Activated B cell treated with CpG ODN at 0.5 μM for 24 hours (primary cell): ENCODE data around the gene FUBP3. TPM values are rescaled to one million over a fixed set of nuclear protein-coding genes. Genes with fewer than 3 reads are reported as not detected.
"Not testable (repeated sequence)": the region's sequence is repeated elsewhere in the genome, so short reads cannot be mapped to it uniquely, and the experiment has no call there.

Source experiments
- ATAC-seq: fragments of 200-7000 bp; cut with Tn5 transposase; one replicate; pipeline ENCODE4 v1.10.0; 2021; ENCODE audit warnings: low read depth, mild to moderate bottlenecking, moderate library complexity
- CTCF ChIA-PET: fragments of 350-600 bp; sonication (Branson Sonifier 250); formaldehyde crosslinking; loops from one replicate; lab custom pipeline; 2021; ENCODE audit warnings: antibody characterized with exemption; lab: Charles Lee
- POLR2A ChIA-PET: fragments of 350-600 bp; sonication (Branson Sonifier 250); formaldehyde crosslinking; loops from one replicate; lab custom pipeline; 2021; ENCODE audit warnings: antibody characterized with exemption; lab: Charles Lee
- DNase-seq: peaks from one replicate; pipeline ENCODE4 v3.0.0; 2022
- H3K27ac Mint-ChIP-seq: one replicate; pipeline ENCODE4 v1.8.0; 2020; ENCODE audit warnings: mixed read lengths
- H3K27me3 Mint-ChIP-seq: one replicate; pipeline ENCODE4 v1.8.0; 2021; ENCODE audit warnings: mixed read lengths
- H3K36me3 Mint-ChIP-seq: one replicate; pipeline ENCODE4 v1.8.0; 2021; ENCODE audit warnings: low read depth, mixed read lengths
- H3K4me1 Mint-ChIP-seq: one replicate; pipeline ENCODE4 v1.8.0; 2021; ENCODE audit warnings: mixed read lengths
- H3K4me3 Mint-ChIP-seq: one replicate; pipeline ENCODE4 v1.8.0; 2020; ENCODE audit warnings: mild to moderate bottlenecking, mixed read lengths
- H3K9me3 Mint-ChIP-seq: one replicate; pipeline ENCODE4 v1.8.0; 2020; ENCODE audit warnings: mixed read lengths
- CTCF ChIP-seq: fragments of 200-600 bp; IDR thresholded peaks from one replicate; pipeline ENCODE4 v1.8.0; 2022; ENCODE audit warnings: antibody characterized with exemption, mild to moderate bottlenecking
- intact Hi-C: fragments of 100-400 bp; cut with micrococcal nuclease; formaldehyde crosslinking; loops from one replicate; pipeline ENCODE4 v1.15.1; 2024
- total RNA-seq: library from RNA; stranded (reverse); gene quantifications from 2 replicates; pipeline ENCODE4 v1.2.3, GENCODE V29; 2022

FUBP3 gene
- total RNA-seq, 1 donor from 2014 or later, result 44.7 TPM

DNA sequence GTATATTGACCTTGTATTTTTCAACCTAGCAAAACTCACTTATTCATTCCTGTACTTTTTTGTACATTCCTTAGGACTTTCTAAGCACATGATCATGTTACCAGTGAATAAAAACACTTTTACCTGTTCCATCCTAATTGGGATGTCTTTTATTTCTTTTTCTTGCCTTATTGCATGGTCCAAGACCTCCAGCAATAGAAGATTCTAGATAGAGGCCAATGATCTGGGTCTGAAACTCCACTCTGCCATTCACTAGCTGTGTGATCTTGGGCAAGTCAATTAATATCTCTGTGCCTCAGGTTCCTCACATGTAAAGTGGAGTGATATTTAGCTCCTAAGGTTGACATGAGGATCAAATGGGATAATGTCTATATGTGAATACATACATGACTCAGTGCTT lies 105.7 kb downstream of the FUBP3 start:
- intact Hi-C loops, result no loop called here
- DNase-seq (no peak), ATAC-seq (no peak)
- Mint-ChIP-seq H3K27ac (no peak overlapping the region), H3K27me3 (peaks cover 6% of the 10 kb centered on the region), H3K4me3 (no peak overlapping the region), H3K4me1 (peaks cover 8% of the 10 kb centered on the region), H3K36me3 (peaks cover 1% of the 10 kb centered on the region), H3K9me3 (peaks cover 2% of the 10 kb centered on the region)
- no peak for TF ChIP-seq CTCF
- CTCF ChIA-PET, result interaction anchor here (0.6 to 1.9 kb wide), 4 partner anchors 8 to 224 kb away, joined by 3 to 17 read pairs (median 7); partner anchors contain the start of gene EXOSC2
- POLR2A ChIA-PET, result no interaction called here

DNA sequence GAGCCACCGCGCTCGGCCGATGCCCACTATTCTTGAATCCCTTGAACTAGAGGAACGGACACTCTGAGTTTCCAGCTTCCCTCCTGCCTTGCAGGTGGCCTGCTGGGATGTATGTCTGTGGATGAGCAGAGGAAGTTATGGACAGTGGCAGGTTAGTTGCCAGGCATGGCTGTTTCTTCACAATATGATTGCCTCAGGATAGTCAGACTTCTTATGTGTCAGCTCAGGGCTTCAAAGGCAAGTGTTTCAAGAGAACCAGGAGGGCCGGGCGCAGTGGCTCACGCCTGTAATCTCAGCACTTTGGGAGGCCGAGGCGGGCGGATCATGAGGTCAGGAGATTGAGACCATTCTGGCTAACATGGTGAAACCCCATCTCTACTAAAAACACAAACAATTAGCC lies 106.6 kb downstream of the FUBP3 start:
- H3K9me3 Mint-ChIP-seq, H3K27ac Mint-ChIP-seq, H3K27me3 Mint-ChIP-seq, H3K4me3 Mint-ChIP-seq, DNase-seq, ATAC-seq, intact Hi-C loops, H3K4me1 Mint-ChIP-seq, H3K36me3 Mint-ChIP-seq: not testable (repeated sequence)
- ChIA-PET POLR2A (interaction anchor here (0.6 to 0.7 kb wide), 2 partner anchors 9 to 1555 kb away, joined by 6 read pairs; no protein-coding TSS in a partner anchor), CTCF (interaction anchor here (1.6 kb wide), 1 partner anchor 15 kb away, joined by 3 read pairs; no protein-coding TSS in a partner anchor)

- DNase-seq (no peak), ATAC-seq (no peak)
- no peaks in the 10 kb centered on the region for H3K4me1 Mint-ChIP-seq
- H3K9me3 Mint-ChIP-seq, result peaks cover 2% of the 10 kb centered on the region
- intact Hi-C loops, result no loop called here
- TF ChIP-seq CTCF, result no peak
- ChIA-PET CTCF (no interaction called here), POLR2A (no interaction called here)
- H3K36me3 Mint-ChIP-seq, result no peaks in the 10 kb centered on the region
- no peak overlapping the region for H3K27ac Mint-ChIP-seq
- H3K4me3 Mint-ChIP-seq, result no peak overlapping the region
- H3K27me3 Mint-ChIP-seq, result peaks cover 4% of the 10 kb centered on the region
These were observed 108.2 kb downstream of the FUBP3 start for GRCh38 chr9:130687615-130688014.

Other genes starting within 250 kb of the FUBP3 start
- 1.6 and 2.6 TPM in 2 replicates for gene ASS1, start 134.6 kb upstream of the FUBP3 start, total RNA-seq
- not detected in 2 replicates for gene PRDM12, start 85.0 kb downstream of the FUBP3 start, total RNA-seq
- 49.6 and 54.8 TPM in 2 replicates for gene EXOSC2, start 114.2 kb downstream of the FUBP3 start, total RNA-seq